ENCODE data around the gene DCBLD2.

The DCBLD2 gene

DNA sequence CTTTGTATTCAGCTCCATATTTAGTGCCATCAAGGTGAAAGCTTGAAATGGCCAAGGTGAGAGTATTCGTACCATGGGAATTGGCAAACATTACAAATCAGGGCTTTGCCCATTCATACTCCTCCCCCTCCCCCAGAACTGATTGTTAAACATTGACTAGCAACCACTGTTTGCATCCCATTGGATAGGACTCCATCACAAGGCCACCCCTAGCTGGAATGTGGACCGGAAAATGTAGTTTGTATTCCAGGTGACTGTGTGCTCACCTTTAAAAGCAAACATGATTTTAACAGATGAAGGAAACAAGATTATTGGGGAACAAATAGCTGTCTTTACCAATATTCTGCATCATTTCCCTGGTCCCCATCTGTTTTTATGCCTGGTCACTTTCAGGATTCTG lies 124.2 kb downstream of the DCBLD2 start:
- Histone ChIP-seq H3K36me3 (ENCODE audit: control insufficient read depth, insufficient read depth, low read length) (peaks cover 2% of the 10 kb centered on the region), H3K4me3 (replicated peaks; ENCODE audit: low read depth, low read length) (no peak overlapping the region), H3K27me3 (replicated peaks; ENCODE audit: control insufficient read depth, insufficient read depth, low read length) (no peaks in the 10 kb centered on the region)
- DNase-seq (ENCODE audit: extremely low read depth, insufficient read length) = no peak
- TF ChIP-seq, protein P1, sequence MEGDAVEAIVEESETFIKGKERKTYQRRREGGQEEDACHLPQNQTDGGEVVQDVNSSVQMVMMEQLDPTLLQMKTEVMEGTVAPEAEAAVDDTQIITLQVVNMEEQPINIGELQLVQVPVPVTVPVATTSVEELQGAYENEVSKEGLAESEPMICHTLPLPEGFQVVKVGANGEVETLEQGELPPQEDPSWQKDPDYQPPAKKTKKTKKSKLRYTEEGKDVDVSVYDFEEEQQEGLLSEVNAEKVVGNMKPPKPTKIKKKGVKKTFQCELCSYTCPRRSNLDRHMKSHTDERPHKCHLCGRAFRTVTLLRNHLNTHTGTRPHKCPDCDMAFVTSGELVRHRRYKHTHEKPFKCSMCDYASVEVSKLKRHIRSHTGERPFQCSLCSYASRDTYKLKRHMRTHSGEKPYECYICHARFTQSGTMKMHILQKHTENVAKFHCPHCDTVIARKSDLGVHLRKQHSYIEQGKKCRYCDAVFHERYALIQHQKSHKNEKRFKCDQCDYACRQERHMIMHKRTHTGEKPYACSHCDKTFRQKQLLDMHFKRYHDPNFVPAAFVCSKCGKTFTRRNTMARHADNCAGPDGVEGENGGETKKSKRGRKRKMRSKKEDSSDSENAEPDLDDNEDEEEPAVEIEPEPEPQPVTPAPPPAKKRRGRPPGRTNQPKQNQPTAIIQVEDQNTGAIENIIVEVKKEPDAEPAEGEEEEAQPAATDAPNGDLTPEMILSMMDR (IDR thresholded peaks at IDR 0.05; ENCODE audit: insufficient read depth, low read length, poor library complexity, severe bottlenecking) = no peak

DNA sequence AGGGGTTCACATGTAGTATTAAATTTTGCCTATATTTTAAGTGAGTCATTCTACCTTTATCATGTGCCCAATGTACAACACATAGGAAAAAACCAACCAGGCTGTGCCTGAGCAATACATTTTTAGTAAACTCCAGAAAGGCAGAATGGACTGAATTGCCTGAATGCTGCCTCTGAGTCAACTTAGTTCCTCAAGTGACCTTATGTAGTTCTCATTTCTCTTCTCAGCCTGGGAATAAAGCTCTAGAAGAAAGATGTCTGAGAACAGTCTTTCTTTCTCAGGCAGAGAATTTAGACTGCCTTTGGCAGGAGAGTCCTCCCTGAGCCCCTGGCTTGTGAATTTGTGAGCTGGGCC lies 125.4 kb downstream of the DCBLD2 start:
- Histone ChIP-seq H3K36me3 (ENCODE audit: control insufficient read depth, insufficient read depth, low read length) (peaks cover 2% of the 10 kb centered on the region), H3K4me3 (replicated peaks; ENCODE audit: low read depth, low read length) (no peak overlapping the region), H3K27me3 (replicated peaks; ENCODE audit: control insufficient read depth, insufficient read depth, low read length) (no peaks in the 10 kb centered on the region)
- DNase-seq (ENCODE audit: extremely low read depth, insufficient read length) = no peak
- TF ChIP-seq, protein P1 (IDR thresholded peaks at IDR 0.05; ENCODE audit: insufficient read depth, low read length, poor library complexity, severe bottlenecking) = no peak

DNA sequence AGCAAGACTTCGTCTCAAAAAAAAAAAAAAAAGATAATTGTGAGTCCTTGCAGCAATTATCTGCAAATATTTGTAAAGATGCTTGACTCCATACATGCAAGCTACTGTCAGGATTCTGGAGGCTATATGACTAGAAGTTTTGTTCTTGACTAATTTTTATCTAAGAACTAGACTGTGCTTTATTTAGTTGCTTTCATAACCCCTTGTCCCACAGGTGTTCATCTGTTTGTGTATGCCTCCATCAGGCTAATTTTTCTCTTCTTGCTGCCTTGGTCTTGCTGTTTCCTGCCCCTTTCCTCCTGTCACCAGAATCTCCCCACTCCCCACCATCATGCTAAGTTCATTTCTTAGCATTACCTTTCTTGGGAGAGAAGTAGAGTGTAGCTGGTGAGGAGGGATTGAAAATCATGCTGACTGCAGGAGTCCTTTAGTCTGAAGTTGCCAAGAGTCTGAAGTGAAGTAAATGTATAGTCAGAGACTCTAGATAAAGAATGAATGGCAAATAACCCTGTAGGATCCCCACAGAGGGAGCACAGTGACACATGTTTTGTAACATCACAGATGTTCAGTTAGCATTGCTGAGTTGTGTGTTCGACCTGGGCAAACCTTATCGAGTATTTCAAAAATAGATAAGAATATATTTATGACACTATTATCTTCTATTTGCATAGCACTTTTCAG lies 125.9 kb downstream of the DCBLD2 start:
- Histone ChIP-seq H3K36me3 (ENCODE audit: control insufficient read depth, insufficient read depth, low read length) (peaks cover 2% of the 10 kb centered on the region), H3K4me3 (replicated peaks; ENCODE audit: low read depth, low read length) (no peak overlapping the region), H3K27me3 (replicated peaks; ENCODE audit: control insufficient read depth, insufficient read depth, low read length) (no peaks in the 10 kb centered on the region)
- TF ChIP-seq, protein P1 (IDR thresholded peaks at IDR 0.05; ENCODE audit: insufficient read depth, low read length, poor library complexity, severe bottlenecking) = no peak
- no peak for DNase-seq (ENCODE audit: extremely low read depth, insufficient read length)

DNA sequence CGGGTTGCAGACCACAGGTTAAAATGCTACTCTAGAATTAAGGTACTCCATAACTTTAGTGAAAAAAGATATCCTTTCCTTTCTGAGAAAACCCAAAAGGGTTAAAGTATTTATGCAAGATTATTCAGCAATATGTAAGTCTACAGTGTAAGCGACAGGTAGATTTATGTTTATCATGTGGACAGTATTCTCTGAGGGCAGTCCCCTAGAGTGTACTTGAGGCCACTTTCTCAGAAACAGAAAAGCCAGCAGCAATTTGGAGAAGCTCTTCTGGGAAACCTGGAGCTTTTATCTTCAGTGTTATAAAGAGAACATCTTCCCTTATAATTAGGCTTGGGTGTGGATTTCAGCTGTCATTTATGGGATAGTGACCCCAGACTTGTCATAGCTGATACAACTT lies 129.5 kb downstream of the DCBLD2 start:
- H3K36me3 ChIP-seq (ENCODE audit: control insufficient read depth, insufficient read depth, low read length) = no peaks in the 10 kb centered on the region; the same call in 1 of the 2 replicates
- TF ChIP-seq, protein P1 (IDR thresholded peaks at IDR 0.05; ENCODE audit: insufficient read depth, low read length, poor library complexity, severe bottlenecking) = no peak
- H3K4me3 ChIP-seq (replicated peaks; ENCODE audit: low read depth, low read length) = no peak overlapping the region

DNA sequence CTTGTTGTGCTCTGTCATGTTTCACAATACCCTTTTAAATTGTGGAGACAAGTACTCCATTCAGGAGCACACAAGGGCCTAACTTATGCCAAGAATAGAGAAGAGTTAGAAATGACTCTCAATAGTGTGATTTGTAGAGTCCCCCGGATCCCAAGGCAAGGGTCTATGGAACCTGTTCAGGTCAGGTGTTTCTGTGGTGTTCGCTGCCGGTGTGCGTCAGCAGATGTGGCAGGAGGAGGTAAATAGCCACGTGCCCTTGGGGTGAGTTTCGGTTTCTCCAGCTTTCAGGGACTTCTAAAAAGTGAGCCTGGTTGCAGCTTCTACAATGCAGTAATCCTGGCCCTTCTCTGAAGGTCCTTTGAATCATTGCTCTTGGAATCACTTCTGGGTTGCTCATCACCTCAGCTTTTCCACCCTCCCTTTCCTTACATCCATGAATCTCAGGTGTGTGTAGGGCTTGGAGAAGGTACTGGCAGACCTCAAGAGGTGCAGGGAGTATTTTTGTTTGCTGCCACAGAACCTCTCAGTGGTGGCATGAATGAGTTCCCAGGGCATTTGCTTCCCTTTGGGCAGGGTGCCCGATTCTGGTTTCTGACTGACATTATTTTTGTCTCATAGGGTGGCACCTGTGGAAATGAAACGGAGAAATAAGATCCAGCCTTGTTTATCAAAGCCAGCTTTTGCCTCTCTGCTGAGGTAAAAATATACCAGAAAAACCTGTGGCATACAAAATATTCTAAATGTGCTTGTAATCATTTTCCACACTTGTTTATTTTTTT lies 131.0 kb downstream of the DCBLD2 start:
- no peak overlapping the region for H3K4me3 ChIP-seq (replicated peaks; ENCODE audit: low read depth, low read length)
- H3K36me3 ChIP-seq (ENCODE audit: control insufficient read depth, insufficient read depth, low read length) = no peaks in the 10 kb centered on the region; the same call in 1 of the 2 replicates
- peak; percentile 38 for DNase-seq (ENCODE audit: extremely low read depth, insufficient read length)
- no peaks in the 10 kb centered on the region for H3K27me3 ChIP-seq (replicated peaks; ENCODE audit: control insufficient read depth, insufficient read depth, low read length)
- TF ChIP-seq, protein P1 (IDR thresholded peaks at IDR 0.05; ENCODE audit: insufficient read depth, low read length, poor library complexity, severe bottlenecking) = no peak

More for the DNA sequence above, 129.5 kb downstream of the DCBLD2 start:
- DNase-seq (ENCODE audit: extremely low read depth, insufficient read length) = no peak
- H3K27me3 ChIP-seq (replicated peaks; ENCODE audit: control insufficient read depth, insufficient read depth, low read length) = no peaks in the 10 kb centered on the region
